Stomach (tissue), 4 donors: ENCODE measurements around the gene TBC1D1.

Source experiments
- EP300 ChIP-seq: sonication (generic); formaldehyde crosslinking; IDR thresholded peaks from one replicate; pipeline ENCODE4 v1.6.1; 2017; ENCODE audit warnings: antibody characterized with exemption
- POLR2A ChIP-seq, 4 donors: fragments of 450-650 bp; IDR thresholded peaks; one replicate each; pipeline ENCODE4 v1.6.1; 2016; ENCODE audit warnings: antibody characterized with exemption in 4 of 4, control low read depth in 2 of 4, mild to moderate bottlenecking in 1 of 4, moderate library complexity in 1 of 4
- POLR2AphosphoS5 ChIP-seq, 3 donors: sonication (generic); formaldehyde crosslinking; IDR thresholded peaks; one replicate each; pipeline ENCODE4 v1.6.1; 2016; ENCODE audit warnings: antibody characterized with exemption in 3 of 3
- TF ChIP-seq, protein P1 (sequence below), 7 experiments: fragments of 450-650 bp in 4 of 7; fragments of 200-600 bp in 3 of 7; sonication (generic) in 3 of 7; IDR thresholded peaks; one replicate each; pipeline ENCODE4 v1.5.1; 2016 to 2019; ENCODE audit warnings: antibody characterized with exemption in 7 of 7, control low read depth in 2 of 7, mild to moderate bottlenecking in 1 of 7

DNA sequence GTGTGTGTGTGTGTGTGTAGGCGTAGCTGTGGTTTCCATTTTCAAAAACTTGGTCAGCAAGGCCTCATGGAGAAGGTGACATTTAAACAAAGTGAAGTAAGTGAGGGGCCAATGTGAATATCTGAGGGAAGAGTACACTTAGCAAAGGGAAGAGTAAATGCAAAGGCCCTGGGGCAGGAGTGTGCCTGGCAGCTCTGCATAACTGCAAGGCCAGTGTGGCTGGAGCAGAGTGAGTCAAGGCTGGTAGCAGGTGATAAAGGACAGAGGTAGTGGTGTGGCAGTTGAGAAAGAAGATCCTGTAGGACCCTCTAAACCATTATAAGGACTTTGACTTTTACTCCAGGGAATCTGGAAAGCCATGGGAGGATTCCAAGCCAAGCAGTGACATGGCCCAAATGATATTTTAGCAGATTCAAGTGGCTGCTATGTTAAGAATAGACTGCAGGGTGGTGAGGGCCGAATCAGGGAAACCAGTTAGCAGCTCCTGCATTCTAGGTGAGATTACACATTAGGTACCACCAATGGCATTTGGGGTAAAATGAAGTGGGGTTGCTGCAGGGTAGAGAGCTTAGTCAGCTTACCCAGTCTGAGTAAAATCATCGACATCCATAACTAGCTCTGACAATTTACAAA, 5.9 kb upstream of the TBC1D1 start:
- no peak for TF ChIP-seq POLR2AphosphoS5 (IDR thresholded peaks at IDR 0.05)
- TF ChIP-seq, protein P1, sequence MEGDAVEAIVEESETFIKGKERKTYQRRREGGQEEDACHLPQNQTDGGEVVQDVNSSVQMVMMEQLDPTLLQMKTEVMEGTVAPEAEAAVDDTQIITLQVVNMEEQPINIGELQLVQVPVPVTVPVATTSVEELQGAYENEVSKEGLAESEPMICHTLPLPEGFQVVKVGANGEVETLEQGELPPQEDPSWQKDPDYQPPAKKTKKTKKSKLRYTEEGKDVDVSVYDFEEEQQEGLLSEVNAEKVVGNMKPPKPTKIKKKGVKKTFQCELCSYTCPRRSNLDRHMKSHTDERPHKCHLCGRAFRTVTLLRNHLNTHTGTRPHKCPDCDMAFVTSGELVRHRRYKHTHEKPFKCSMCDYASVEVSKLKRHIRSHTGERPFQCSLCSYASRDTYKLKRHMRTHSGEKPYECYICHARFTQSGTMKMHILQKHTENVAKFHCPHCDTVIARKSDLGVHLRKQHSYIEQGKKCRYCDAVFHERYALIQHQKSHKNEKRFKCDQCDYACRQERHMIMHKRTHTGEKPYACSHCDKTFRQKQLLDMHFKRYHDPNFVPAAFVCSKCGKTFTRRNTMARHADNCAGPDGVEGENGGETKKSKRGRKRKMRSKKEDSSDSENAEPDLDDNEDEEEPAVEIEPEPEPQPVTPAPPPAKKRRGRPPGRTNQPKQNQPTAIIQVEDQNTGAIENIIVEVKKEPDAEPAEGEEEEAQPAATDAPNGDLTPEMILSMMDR (IDR thresholded peaks at IDR 0.05), result no peak
- no peak for TF ChIP-seq EP300
- TF ChIP-seq POLR2A (IDR thresholded peaks at IDR 0.05), result no peak
